Raji (cell line): ENCODE results near the gene ZBTB21.

Experiments
- POLR2A ChIP-seq: IDR thresholded peaks from 2 replicates; pipeline ENCODE4 v1.6.1; 2011; ENCODE audit warnings: low read depth, low read length, control low read depth; ENCODE audit not compliant: insufficient read depth

The ZBTB21 gene

GRCh38 chr21:42012763-42013329, 2.7 kb upstream of the ZBTB21 start:
- TF ChIP-seq POLR2A: no peak; the same call in 1 of the 2 replicates

GRCh38 chr21:42012344-42012743, 2.2 kb upstream of the ZBTB21 start:
- TF ChIP-seq POLR2A: no peak

GRCh38 chr21:42010507-42011495, 641 bp upstream of the ZBTB21 start:
- TF ChIP-seq POLR2A: no peak

GRCh38 chr21:42009018-42009830, 936 bp downstream of the ZBTB21 start:
- 0 out of 2 replicates have a peak, but pooled peaks have one; percentile 11 for TF ChIP-seq POLR2A

GRCh38 chr21:42007356-42007940, 2.7 kb downstream of the ZBTB21 start:
- no peak for TF ChIP-seq POLR2A

- no peak for TF ChIP-seq POLR2A
These were observed 3.4 kb downstream of the ZBTB21 start for GRCh38 chr21:42006765-42007164.

- TF ChIP-seq POLR2A: no peak
These were observed 5.6 kb downstream of the ZBTB21 start for GRCh38 chr21:42004406-42005199.

- TF ChIP-seq POLR2A: no peak
These were observed 7.1 kb downstream of the ZBTB21 start for GRCh38 chr21:42003051-42003461.

GRCh38 chr21:42002421-42002958, 7.7 kb downstream of the ZBTB21 start:
- no peak for TF ChIP-seq POLR2A

GRCh38 chr21:42001781-42002180, 8.4 kb downstream of the ZBTB21 start:
- no peak for TF ChIP-seq POLR2A

- TF ChIP-seq POLR2A: no peak
These were observed 9.3 kb downstream of the ZBTB21 start for GRCh38 chr21:42000908-42001307.

GRCh38 chr21:41997657-41998056, 12.5 kb downstream of the ZBTB21 start:
- no peak for TF ChIP-seq POLR2A

GRCh38 chr21:41995577-41995976, 14.6 kb downstream of the ZBTB21 start:
- TF ChIP-seq POLR2A: no peak

- TF ChIP-seq POLR2A: no peak
These were observed 16.4 kb downstream of the ZBTB21 start for GRCh38 chr21:41993744-41994143.
